GM10248 (cell line): Measurements from ENCODE around the gene S100A11.

Source experiments
- CTCF ChIA-PET: fragments of 300-600 bp; sonication (Branson Sonifier 250); formaldehyde crosslinking; extraction: SDS; loops from one replicate; lab custom pipeline; 2021; ENCODE audit warnings: antibody characterized with exemption; lab: Yijun Ruan, JAX
- POLR2A ChIA-PET: fragments of 350-650 bp; sonication (Branson Sonifier 250); formaldehyde crosslinking; extraction: SDS; loops from one replicate; lab custom pipeline; 2020; ENCODE audit warnings: antibody characterized with exemption; lab: Yijun Ruan, JAX
- DNase-seq: peaks from one replicate; pipeline ENCODE4 v3.0.0; 2012; ENCODE audit errors: extremely low spot score
- TF ChIP-seq, protein P1 (sequence below): IDR thresholded peaks from 2 replicates; pipeline ENCODE4 v1.5.1; 2012; ENCODE audit warnings: mild to moderate bottlenecking, low read depth; ENCODE audit errors: extremely low read depth, missing control alignments, control extremely low read depth

Gene S100A11

GRCh38 chr1:151990058-151990855, 46.5 kb downstream of the S100A11 start:
- ChIA-PET CTCF (interaction anchor here (1.1 to 11.9 kb wide), 3 partner anchors 10 to 22 kb away, joined by 3 to 134 read pairs (median 21); no protein-coding TSS in a partner anchor), POLR2A (no interaction called here)
- DNase-seq, result no peak
- TF ChIP-seq, protein P1, sequence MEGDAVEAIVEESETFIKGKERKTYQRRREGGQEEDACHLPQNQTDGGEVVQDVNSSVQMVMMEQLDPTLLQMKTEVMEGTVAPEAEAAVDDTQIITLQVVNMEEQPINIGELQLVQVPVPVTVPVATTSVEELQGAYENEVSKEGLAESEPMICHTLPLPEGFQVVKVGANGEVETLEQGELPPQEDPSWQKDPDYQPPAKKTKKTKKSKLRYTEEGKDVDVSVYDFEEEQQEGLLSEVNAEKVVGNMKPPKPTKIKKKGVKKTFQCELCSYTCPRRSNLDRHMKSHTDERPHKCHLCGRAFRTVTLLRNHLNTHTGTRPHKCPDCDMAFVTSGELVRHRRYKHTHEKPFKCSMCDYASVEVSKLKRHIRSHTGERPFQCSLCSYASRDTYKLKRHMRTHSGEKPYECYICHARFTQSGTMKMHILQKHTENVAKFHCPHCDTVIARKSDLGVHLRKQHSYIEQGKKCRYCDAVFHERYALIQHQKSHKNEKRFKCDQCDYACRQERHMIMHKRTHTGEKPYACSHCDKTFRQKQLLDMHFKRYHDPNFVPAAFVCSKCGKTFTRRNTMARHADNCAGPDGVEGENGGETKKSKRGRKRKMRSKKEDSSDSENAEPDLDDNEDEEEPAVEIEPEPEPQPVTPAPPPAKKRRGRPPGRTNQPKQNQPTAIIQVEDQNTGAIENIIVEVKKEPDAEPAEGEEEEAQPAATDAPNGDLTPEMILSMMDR, result no peak

DNA sequence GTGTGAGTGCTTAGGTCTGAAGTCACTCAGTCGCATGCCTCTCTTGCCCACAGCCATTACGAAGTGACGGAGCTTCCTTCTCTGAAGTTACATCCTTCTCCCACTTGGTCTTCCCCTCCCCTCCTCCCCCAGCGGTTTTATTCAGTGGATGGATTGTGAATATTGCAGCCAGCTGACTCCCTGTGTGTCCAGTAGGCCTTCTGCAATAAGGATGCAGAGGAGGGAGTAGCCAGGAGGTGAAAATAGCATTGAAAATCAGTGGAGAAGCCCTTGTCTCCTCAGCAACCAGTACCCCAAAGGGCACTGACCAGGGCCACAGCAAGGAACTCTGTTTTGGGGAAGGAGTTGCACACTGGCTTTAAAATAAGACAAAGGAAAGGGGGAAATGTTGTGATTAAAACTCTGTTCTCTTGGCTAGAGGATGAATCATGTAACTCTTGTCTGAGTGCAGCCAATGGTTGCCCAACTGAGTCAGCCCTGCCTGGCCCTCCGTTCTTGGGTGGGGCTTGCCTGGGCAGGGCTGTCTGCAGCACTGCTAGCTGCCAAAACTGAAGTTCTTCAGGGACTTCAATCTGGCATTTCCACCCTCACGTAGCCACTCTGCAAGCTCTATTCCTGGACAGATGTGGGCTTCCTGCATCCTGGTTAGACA, 47.5 kb downstream of the S100A11 start:
- no peak for DNase-seq
- TF ChIP-seq, protein P1, result no peak
- ChIA-PET CTCF (interaction anchor here (0.9 to 11.9 kb wide), 5 partner anchors 9 to 56 kb away, joined by 3 to 134 read pairs (median 3); no protein-coding TSS in a partner anchor), POLR2A (no interaction called here)

- TF ChIP-seq, protein P1, result no peak
- CTCF ChIA-PET, result interaction anchor here (0.9 to 11.9 kb wide), 4 partner anchors 12 to 55 kb away, joined by 3 to 134 read pairs (median 12); no protein-coding TSS in a partner anchor
- DNase-seq, result no peak
- POLR2A ChIA-PET, result no interaction called here
These were observed 48.3 kb downstream of the S100A11 start for GRCh38 chr1:151988405-151988923.

GRCh38 chr1:151986501-151987190, 50.2 kb downstream of the S100A11 start:
- ChIA-PET POLR2A (no interaction called here), CTCF (interaction anchor here (1.7 to 11.9 kb wide), 2 partner anchors 14 to 17 kb away, joined by 5 to 134 read pairs; no protein-coding TSS in a partner anchor)
- no peak for DNase-seq

DNA sequence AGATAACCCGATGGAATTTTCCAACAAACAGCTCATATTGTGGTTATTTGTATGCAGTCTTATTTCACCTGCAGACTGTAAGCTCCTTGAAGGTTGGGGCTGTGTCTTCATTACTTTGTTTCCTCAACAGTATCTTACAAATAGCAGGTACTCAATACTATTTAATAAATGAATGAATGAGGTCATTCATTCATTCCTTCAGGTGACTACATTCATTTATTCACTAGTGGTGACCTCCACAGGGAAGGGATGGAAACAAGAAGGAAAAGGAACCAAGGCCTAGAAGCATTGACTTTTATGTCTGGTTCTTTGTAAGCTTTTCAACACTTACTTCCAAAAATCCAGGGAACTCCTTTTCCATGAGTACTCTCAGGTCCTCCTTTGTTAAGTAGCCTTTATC, 51.0 kb downstream of the S100A11 start:
- TF ChIP-seq, protein P1, result no peak
- POLR2A ChIA-PET, result no interaction called here
- no peak for DNase-seq
- CTCF ChIA-PET, result interaction anchor here (0.9 to 11.9 kb wide), 4 partner anchors 7 to 18 kb away, joined by 3 to 134 read pairs (median 4); partner anchors contain the start of gene S100A10

More at GRCh38 chr1:151986501-151987190, 50.2 kb downstream of the S100A11 start:
- TF ChIP-seq, protein P1, result no peak
